GM12865 (cell line): ENCODE measurements around the gene MACC1.
"Not testable (repeated sequence)": the region's sequence is repeated elsewhere in the genome, so short reads cannot be mapped to it uniquely, and the experiment has no call there.

Experiments used
- DNase-seq: peaks from one replicate; pipeline ENCODE4 v3.0.0; 2010; ENCODE audit warnings: low read depth
- H3K4me3 ChIP-seq: 2 replicates; pipeline ENCODE4 v1.5.1; 2011; ENCODE audit warnings: mild to moderate bottlenecking, low read depth, low read length, control low read depth
- TF ChIP-seq, protein P1 (sequence below): IDR thresholded peaks from 2 replicates; pipeline ENCODE4 v1.5.1; 2011; ENCODE audit warnings: low read length, control low read depth, low read depth, inconsistent platforms; ENCODE audit not compliant: insufficient read depth; ENCODE audit errors: missing control alignments

The MACC1 gene

GRCh38 chr7:20122073-20122472, 95.1 kb downstream of the MACC1 start:
- H3K4me3 ChIP-seq, result no peak overlapping the region
- no peak for DNase-seq
- TF ChIP-seq, protein P1, sequence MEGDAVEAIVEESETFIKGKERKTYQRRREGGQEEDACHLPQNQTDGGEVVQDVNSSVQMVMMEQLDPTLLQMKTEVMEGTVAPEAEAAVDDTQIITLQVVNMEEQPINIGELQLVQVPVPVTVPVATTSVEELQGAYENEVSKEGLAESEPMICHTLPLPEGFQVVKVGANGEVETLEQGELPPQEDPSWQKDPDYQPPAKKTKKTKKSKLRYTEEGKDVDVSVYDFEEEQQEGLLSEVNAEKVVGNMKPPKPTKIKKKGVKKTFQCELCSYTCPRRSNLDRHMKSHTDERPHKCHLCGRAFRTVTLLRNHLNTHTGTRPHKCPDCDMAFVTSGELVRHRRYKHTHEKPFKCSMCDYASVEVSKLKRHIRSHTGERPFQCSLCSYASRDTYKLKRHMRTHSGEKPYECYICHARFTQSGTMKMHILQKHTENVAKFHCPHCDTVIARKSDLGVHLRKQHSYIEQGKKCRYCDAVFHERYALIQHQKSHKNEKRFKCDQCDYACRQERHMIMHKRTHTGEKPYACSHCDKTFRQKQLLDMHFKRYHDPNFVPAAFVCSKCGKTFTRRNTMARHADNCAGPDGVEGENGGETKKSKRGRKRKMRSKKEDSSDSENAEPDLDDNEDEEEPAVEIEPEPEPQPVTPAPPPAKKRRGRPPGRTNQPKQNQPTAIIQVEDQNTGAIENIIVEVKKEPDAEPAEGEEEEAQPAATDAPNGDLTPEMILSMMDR, result no peak

- H3K4me3 ChIP-seq, result no peak overlapping the region
- TF ChIP-seq, protein P1, result no peak
Observed at GRCh38 chr7:20121404-20121803, 95.8 kb downstream of the MACC1 start.

GRCh38 chr7:20120611-20121168, 96.5 kb downstream of the MACC1 start:
- not testable (repeated sequence) for H3K4me3 ChIP-seq, DNase-seq

More at GRCh38 chr7:20121404-20121803, 95.8 kb downstream of the MACC1 start:
- DNase-seq, result no peak

- no peak for DNase-seq
- TF ChIP-seq, protein P1, result no peak
- no peak overlapping the region for H3K4me3 ChIP-seq
Observed at GRCh38 chr7:20116869-20117268, 100.3 kb downstream of the MACC1 start.

DNA sequence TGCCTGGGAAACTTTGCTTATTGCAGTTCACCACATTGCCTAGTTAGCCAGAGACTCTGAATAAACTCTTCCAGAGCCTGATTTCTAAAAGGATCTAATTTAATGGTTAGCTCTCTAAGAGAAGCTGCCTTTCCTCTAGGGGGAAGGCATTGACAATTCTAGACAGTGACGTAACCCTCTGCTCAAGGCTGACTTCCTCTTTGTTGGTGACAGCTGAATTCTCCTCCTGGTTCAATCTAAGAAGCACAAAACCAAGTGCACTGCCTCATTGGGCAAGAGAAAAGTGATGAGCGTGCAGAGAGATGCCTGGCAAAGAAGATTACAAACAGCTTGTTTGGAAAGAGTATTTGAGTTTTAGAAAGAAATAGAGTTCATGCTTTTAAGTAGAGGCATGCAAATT, 102.7 kb downstream of the MACC1 start:
- TF ChIP-seq, protein P1, result no peak
- no peak overlapping the region for H3K4me3 ChIP-seq
- DNase-seq, result peak; percentile 72

- DNase-seq, result peak; percentile 56
- H3K4me3 ChIP-seq, result no peak overlapping the region
- TF ChIP-seq, protein P1, result no peak
Observed at GRCh38 chr7:20113427-20114027, 103.7 kb downstream of the MACC1 start.

DNA sequence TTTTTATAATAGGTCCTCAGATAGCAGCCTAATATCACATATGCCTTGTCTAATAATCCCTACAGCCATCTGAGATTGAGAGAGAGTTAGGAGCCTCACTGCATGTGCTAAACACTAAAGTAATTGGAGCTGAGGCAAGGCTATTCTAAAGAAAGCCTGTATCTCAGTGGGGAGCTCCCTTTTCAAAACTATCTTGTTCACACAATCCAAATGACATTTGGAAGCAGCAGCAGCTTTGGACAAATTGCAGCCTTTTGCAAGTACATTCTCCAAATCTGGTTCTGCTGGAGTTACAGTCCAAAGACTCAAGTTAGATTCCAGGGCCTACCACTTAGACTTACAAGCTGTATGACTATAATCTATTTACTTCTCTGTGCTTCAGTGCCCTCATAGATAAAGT, 104.5 kb downstream of the MACC1 start:
- H3K4me3 ChIP-seq, result no peak overlapping the region
- no peak for DNase-seq
- TF ChIP-seq, protein P1, result no peak
